Activated B cell treated with CpG ODN at 0.5 μM for 24 hours (primary cell): ENCODE results near the gene SARDH. TPM values are rescaled to one million over a fixed set of nuclear protein-coding genes. Genes with fewer than 3 reads are reported as not detected.
"Not testable (repeated sequence)": the region's sequence is repeated elsewhere in the genome, so short reads cannot be mapped to it uniquely, and the experiment has no call there.

Experiments
- ATAC-seq: fragments of 200-7000 bp; cut with Tn5 transposase; one replicate; pipeline ENCODE4 v1.10.0; 2021; ENCODE audit warnings: low read depth, mild to moderate bottlenecking, moderate library complexity
- CTCF ChIA-PET: fragments of 350-600 bp; sonication (Branson Sonifier 250); formaldehyde crosslinking; loops from one replicate; lab custom pipeline; 2021; ENCODE audit warnings: antibody characterized with exemption; lab: Charles Lee
- POLR2A ChIA-PET: fragments of 350-600 bp; sonication (Branson Sonifier 250); formaldehyde crosslinking; loops from one replicate; lab custom pipeline; 2021; ENCODE audit warnings: antibody characterized with exemption; lab: Charles Lee
- DNase-seq: peaks from one replicate; pipeline ENCODE4 v3.0.0; 2022
- H3K27ac Mint-ChIP-seq: one replicate; pipeline ENCODE4 v1.8.0; 2020; ENCODE audit warnings: mixed read lengths
- H3K27me3 Mint-ChIP-seq: one replicate; pipeline ENCODE4 v1.8.0; 2021; ENCODE audit warnings: mixed read lengths
- H3K36me3 Mint-ChIP-seq: one replicate; pipeline ENCODE4 v1.8.0; 2021; ENCODE audit warnings: low read depth, mixed read lengths
- H3K4me1 Mint-ChIP-seq: one replicate; pipeline ENCODE4 v1.8.0; 2021; ENCODE audit warnings: mixed read lengths
- H3K4me3 Mint-ChIP-seq: one replicate; pipeline ENCODE4 v1.8.0; 2020; ENCODE audit warnings: mild to moderate bottlenecking, mixed read lengths
- H3K9me3 Mint-ChIP-seq: one replicate; pipeline ENCODE4 v1.8.0; 2020; ENCODE audit warnings: mixed read lengths
- CTCF ChIP-seq: fragments of 200-600 bp; IDR thresholded peaks from one replicate; pipeline ENCODE4 v1.8.0; 2022; ENCODE audit warnings: antibody characterized with exemption, mild to moderate bottlenecking
- intact Hi-C: fragments of 100-400 bp; cut with micrococcal nuclease; formaldehyde crosslinking; loops from one replicate; pipeline ENCODE4 v1.15.1; 2024
- total RNA-seq: library from RNA; stranded (reverse); gene quantifications from 2 replicates; pipeline ENCODE4 v1.2.3, GENCODE V29; 2022

SARDH gene
- total RNA-seq, 1 donor from 2014 or later = not detected

DNA sequence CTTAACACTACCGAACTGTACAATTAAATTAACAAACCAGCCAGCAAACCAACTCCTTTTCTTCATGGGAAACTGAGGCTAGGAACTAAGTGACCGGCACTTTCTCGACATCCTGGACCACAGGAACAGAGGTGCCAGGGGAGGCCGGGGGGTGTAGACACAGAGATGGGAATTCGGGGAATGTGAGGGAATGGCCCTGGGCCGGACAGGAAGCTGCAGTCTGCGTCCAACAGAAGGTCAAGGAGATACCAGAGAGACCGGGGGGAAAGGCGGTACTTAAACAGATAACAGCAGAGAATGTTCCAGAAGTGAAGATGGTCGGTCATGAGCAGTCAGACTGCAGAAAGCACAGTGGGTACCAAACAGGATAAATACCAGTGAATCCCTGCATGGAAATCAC lies 61.7 kb downstream of the SARDH start:
- TF ChIP-seq CTCF = no peak
- DNase-seq (no peak), ATAC-seq (no peak)
- no peaks in the 10 kb centered on the region for H3K9me3 Mint-ChIP-seq
- intact Hi-C loops = no loop called here
- no peaks in the 10 kb centered on the region for H3K36me3 Mint-ChIP-seq
- H3K4me1 Mint-ChIP-seq = no peaks in the 10 kb centered on the region
- no peak overlapping the region for H3K4me3 Mint-ChIP-seq
- ChIA-PET POLR2A (no interaction called here), CTCF (no interaction called here)
- no peaks in the 10 kb centered on the region for H3K27me3 Mint-ChIP-seq
- H3K27ac Mint-ChIP-seq = no peak overlapping the region

GRCh38 chr9:133675796-133676195 lies 62.4 kb downstream of the SARDH start:
- H3K27ac Mint-ChIP-seq, CTCF ChIA-PET, H3K27me3 Mint-ChIP-seq, H3K4me3 Mint-ChIP-seq, H3K4me1 Mint-ChIP-seq, intact Hi-C loops, POLR2A ChIA-PET, DNase-seq, H3K36me3 Mint-ChIP-seq, H3K9me3 Mint-ChIP-seq, ATAC-seq: not testable (repeated sequence)

DNA sequence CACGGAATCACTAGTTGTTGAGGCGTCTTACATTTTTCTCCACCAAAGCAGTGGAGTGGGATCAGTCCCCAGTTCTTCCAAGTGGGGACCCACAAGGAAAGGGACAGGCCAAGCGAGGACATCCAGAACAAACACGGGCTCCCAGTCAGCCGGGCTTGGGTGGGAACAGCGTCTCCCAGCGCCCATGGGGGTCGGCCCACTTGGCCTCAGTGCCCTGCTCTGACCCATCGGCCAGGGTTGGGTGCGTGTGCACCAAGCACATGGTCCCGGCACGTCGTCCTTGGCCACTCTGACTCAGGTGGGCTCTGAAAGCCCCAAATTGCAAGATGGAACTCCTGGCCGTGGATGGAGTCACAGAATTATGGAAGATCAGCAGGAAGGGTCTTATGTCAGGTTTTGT lies 64.1 kb downstream of the SARDH start:
- Mint-ChIP-seq H3K27me3 (peaks cover 2% of the 10 kb centered on the region), H3K36me3 (no peaks in the 10 kb centered on the region), H3K4me1 (no peaks in the 10 kb centered on the region), H3K9me3 (no peaks in the 10 kb centered on the region), H3K27ac (no peak overlapping the region), H3K4me3 (no peak overlapping the region)
- ChIA-PET POLR2A (no interaction called here), CTCF (no interaction called here)
- intact Hi-C loops = no loop called here
- TF ChIP-seq CTCF = no peak
- DNase-seq = no peak
- no peak for ATAC-seq

- CTCF ChIA-PET = no interaction called here
- Mint-ChIP-seq H3K4me1 (no peaks in the 10 kb centered on the region), H3K9me3 (no peaks in the 10 kb centered on the region), H3K36me3 (no peaks in the 10 kb centered on the region), H3K27ac (no peak overlapping the region), H3K4me3 (no peak overlapping the region), H3K27me3 (peaks cover 2% of the 10 kb centered on the region)
- TF ChIP-seq CTCF = no peak
- DNase-seq = no peak
- intact Hi-C loops = no loop called here
- POLR2A ChIA-PET = no interaction called here
- no peak for ATAC-seq
Measured at GRCh38 chr9:133673258-133673655, 64.9 kb downstream of the SARDH start.

- intact Hi-C loops = no loop called here
- ChIA-PET POLR2A (no interaction called here), CTCF (no interaction called here)
- DNase-seq (no peak), ATAC-seq (no peak)
- no peaks in the 10 kb centered on the region for H3K4me1 Mint-ChIP-seq
- H3K4me3 Mint-ChIP-seq = no peak overlapping the region
- TF ChIP-seq CTCF = no peak
- no peaks in the 10 kb centered on the region for H3K9me3 Mint-ChIP-seq
- H3K27me3 Mint-ChIP-seq = peaks cover 2% of the 10 kb centered on the region
- H3K36me3 Mint-ChIP-seq = no peaks in the 10 kb centered on the region
- H3K27ac Mint-ChIP-seq = no peak overlapping the region
Measured at GRCh38 chr9:133672503-133673257, 65.5 kb downstream of the SARDH start.

DNA sequence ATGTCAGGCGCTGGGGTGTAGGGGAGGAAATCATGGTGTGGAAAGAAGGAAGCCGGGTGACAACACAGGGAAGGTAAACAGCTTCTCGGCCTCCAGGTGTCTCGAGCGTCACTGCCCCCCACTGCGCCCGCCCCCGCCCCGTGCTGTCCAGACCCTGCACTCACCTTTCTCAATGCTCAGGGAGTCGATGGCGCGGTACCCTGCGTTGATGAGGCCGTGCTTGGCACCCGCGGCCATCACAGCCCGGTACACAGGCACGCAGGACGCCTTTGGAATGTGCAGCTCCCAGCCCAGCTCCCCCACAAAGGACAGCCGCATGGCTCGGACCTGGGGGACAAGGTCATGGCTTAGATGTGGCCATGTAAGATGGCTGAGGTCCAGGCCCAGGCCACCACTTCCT lies 66.8 kb downstream of the SARDH start:
- Mint-ChIP-seq H3K36me3 (no peaks in the 10 kb centered on the region), H3K4me1 (no peaks in the 10 kb centered on the region), H3K4me3 (no peak overlapping the region), H3K9me3 (no peaks in the 10 kb centered on the region), H3K27me3 (peaks cover 2% of the 10 kb centered on the region), H3K27ac (no peak overlapping the region)
- ATAC-seq = no peak
- intact Hi-C loops = no loop called here
- ChIA-PET CTCF (no interaction called here), POLR2A (no interaction called here)
- no peak for DNase-seq
- TF ChIP-seq CTCF = no peak
